ENCODE results near the gene GOLGA6A.
"Not testable (repeated sequence)": the region's sequence is repeated elsewhere in the genome, so short reads cannot be mapped to it uniquely, and the experiment has no call there.

DNA sequence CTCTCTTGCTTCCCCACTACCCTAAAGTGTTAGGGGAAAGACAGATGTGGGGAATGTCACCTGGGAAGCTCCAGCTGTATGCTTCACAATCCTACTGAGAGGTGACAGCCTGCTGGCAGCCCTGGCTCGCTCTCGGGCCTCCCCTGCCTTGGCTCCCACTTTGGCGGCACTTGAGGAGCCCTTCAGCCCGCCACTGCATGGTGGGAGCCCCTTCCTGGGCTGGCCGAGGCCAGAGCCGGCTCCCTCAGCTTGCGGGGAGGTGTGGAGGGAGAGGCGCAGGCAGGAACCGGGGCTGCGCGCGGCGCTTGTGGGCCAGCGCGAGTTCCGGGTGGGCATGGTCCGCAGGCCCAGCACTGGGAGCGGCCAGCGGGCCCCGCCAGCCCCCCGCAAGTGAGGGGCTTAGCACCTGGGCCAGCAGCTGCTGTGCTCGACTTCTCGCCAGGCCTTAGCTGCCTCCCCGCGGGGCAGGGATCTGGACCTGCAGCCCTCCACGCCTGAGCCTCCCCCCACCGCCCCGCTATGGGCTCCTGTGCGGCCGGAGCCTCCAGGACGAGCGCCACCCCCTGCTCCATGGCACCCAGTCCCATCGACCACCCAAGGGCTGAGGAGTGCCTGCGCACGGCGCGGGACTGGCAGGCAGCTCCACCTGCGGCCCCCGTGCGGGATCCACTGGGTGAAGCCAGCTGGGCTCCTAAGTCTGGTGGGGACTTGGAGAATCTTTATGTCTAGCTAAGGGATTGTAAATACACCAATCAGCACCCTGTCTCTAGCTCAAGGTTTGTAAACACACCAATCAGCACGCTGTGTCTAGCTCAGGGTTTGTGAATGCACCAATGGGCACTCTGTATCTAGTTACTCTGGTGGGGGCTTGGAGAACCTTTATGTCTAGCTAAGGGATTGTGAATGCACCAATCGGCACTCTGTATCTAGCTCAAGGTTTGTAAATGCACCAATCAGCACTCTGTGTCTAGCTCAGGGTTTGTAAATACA is 29.8 kb downstream of the GOLGA6A start:
- TF ChIP-seq POLR2A (IDR thresholded peaks at IDR 0.05; ENCODE audit: control extremely low read depth in 1 of 2, low read depth in 2 of 2, low read length in 2 of 2); CTCF (IDR thresholded peaks at IDR 0.05; ENCODE audit: control extremely low read depth in 1 of 3, insufficient read depth in 1 of 3, low read depth in 1 of 3, low read length in 3 of 3); ATF2 (IDR thresholded peaks at IDR 0.05; ENCODE audit: low read length); RAD21 (IDR thresholded peaks at IDR 0.05 in 1 of 2, conservative IDR thresholded peaks at IDR 0.05 in 1 of 2; ENCODE audit: low read depth in 2 of 2, low read length in 2 of 2); TBP (IDR thresholded peaks at IDR 0.05; ENCODE audit: low read depth, low read length); ZNF274 (IDR thresholded peaks at IDR 0.05; ENCODE audit: borderline replicate concordance, extremely low read depth, low read length); JUN (IDR thresholded peaks at IDR 0.05; ENCODE audit: low read depth, low read length); SIN3A (conservative IDR thresholded peaks at IDR 0.05 in 1 of 2, IDR thresholded peaks at IDR 0.05 in 1 of 2; ENCODE audit: low read depth in 1 of 2, low read length in 2 of 2); RNF2 (IDR thresholded peaks at IDR 0.05; ENCODE audit: borderline replicate concordance, low read depth, low read length, missing control alignments, poor library complexity, severe bottlenecking); MAFK (IDR thresholded peaks at IDR 0.05; ENCODE audit: low read depth, low read length); HDAC6 (IDR thresholded peaks at IDR 0.05; ENCODE audit: low read depth, low read length): not testable (repeated sequence)
- TF ChIP-seq, protein P1, sequence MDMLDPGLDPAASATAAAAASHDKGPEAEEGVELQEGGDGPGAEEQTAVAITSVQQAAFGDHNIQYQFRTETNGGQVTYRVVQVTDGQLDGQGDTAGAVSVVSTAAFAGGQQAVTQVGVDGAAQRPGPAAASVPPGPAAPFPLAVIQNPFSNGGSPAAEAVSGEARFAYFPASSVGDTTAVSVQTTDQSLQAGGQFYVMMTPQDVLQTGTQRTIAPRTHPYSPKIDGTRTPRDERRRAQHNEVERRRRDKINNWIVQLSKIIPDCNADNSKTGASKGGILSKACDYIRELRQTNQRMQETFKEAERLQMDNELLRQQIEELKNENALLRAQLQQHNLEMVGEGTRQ (IDR thresholded peaks at IDR 0.05; ENCODE audit: low read length) = not testable (repeated sequence)

Data from H1 (cell line).